ENCODE data around the gene MRPS16. TPM values are rescaled to one million over a fixed set of nuclear protein-coding genes. Genes with fewer than 3 reads are reported as not detected.

The MRPS16 gene
- total and polyA plus RNA-seq, 2 experiments from 2014 or later: 57.2 to 109 TPM

GRCh38 chr10:73206385-73206784 lies 46.1 kb downstream of the MRPS16 start:
- H3K79me2 ChIP-seq (ENCODE audit: insufficient read depth): no peaks in the 10 kb centered on the region
- 0 out of 2 replicates have a peak, but pooled peaks cover 4% of the 10 kb centered on the region for H3F3A ChIP-seq (ENCODE audit: insufficient read depth)
- H4K20me1 ChIP-seq (ENCODE audit: insufficient read depth): no peaks in the 10 kb centered on the region
- H3K4me2 ChIP-seq (ENCODE audit: unreplicated experiment): no peak overlapping the region
- no peaks in the 10 kb centered on the region for H3K27me3 ChIP-seq (replicated peaks; ENCODE audit: insufficient read depth)
- H3K9me2 ChIP-seq (ENCODE audit: insufficient read depth): no peaks in the 10 kb centered on the region
- peaks cover 8% of the 10 kb centered on the region; the same call in 1 of the 2 replicates for H3K4me1 ChIP-seq (ENCODE audit: insufficient read depth)
- H3K36me3 ChIP-seq (ENCODE audit: low read depth): peaks cover 8% of the 10 kb centered on the region; the same call in 1 of the 2 replicates
- in situ Hi-C loops (cut with MboI): no loop called here
- no peak overlapping the region for H3K4me3 ChIP-seq
- no peak for DNase-seq
- no peak overlapping the region for H3K9ac ChIP-seq
- no peak overlapping the region for H2AFZ ChIP-seq
- TF ChIP-seq EZH2 (IDR thresholded peaks at IDR 0.05; ENCODE audit: insufficient read depth, poor library complexity, severe bottlenecking) (no peak), EZH2phosphoT487 (IDR thresholded peaks at IDR 0.05; ENCODE audit: insufficient read depth, low read depth) (no peak)
- no peaks in the 10 kb centered on the region for H3K9me3 ChIP-seq (ENCODE audit: low read depth)
- no peak overlapping the region for H3K27ac ChIP-seq
- WGBS, 2 experiments (ENCODE audit: low coverage in 1 of 2, low lambda C conversion rate in 2 of 2, missing lambda C conversion rate in 2 of 2): 96 to 97% methylated on average over 5 of the region's 5 CpGs

- no peak overlapping the region for H3K4me3 ChIP-seq
- no peak overlapping the region for H2AFZ ChIP-seq
- H4K20me1 ChIP-seq (ENCODE audit: insufficient read depth): no peaks in the 10 kb centered on the region
- no peak for DNase-seq
- H3K27me3 ChIP-seq (replicated peaks; ENCODE audit: insufficient read depth): no peaks in the 10 kb centered on the region
- 0 out of 2 replicates have a peak, but pooled peaks cover 4% of the 10 kb centered on the region for H3F3A ChIP-seq (ENCODE audit: insufficient read depth)
- H3K4me1 ChIP-seq (ENCODE audit: insufficient read depth): peaks cover 8% of the 10 kb centered on the region; the same call in 1 of the 2 replicates
- no peak overlapping the region for H3K4me2 ChIP-seq (ENCODE audit: unreplicated experiment)
- no peak overlapping the region for H3K27ac ChIP-seq
- H3K36me3 ChIP-seq (ENCODE audit: low read depth): peaks cover 8% of the 10 kb centered on the region; the same call in 1 of the 2 replicates
- in situ Hi-C loops (cut with MboI): no loop called here
- no peaks in the 10 kb centered on the region for H3K9me2 ChIP-seq (ENCODE audit: insufficient read depth)
- no peaks in the 10 kb centered on the region for H3K79me2 ChIP-seq (ENCODE audit: insufficient read depth)
- no peaks in the 10 kb centered on the region for H3K9me3 ChIP-seq (ENCODE audit: low read depth)
- TF ChIP-seq EZH2phosphoT487 (IDR thresholded peaks at IDR 0.05; ENCODE audit: insufficient read depth, low read depth) (no peak), EZH2 (IDR thresholded peaks at IDR 0.05; ENCODE audit: insufficient read depth, poor library complexity, severe bottlenecking) (no peak)
- WGBS, 2 experiments (ENCODE audit: low coverage in 1 of 2, low lambda C conversion rate in 2 of 2, missing lambda C conversion rate in 2 of 2): 90 to 100% methylated on average over 1 of the region's 1 CpG
- no peak overlapping the region for H3K9ac ChIP-seq
These were observed 46.6 kb downstream of the MRPS16 start for GRCh38 chr10:73205890-73206289.

GRCh38 chr10:73205081-73205480 lies 47.4 kb downstream of the MRPS16 start:
- no peak for TF ChIP-seq EZH2phosphoT487 (IDR thresholded peaks at IDR 0.05; ENCODE audit: insufficient read depth, low read depth)
- TF ChIP-seq EZH2 (IDR thresholded peaks at IDR 0.05; ENCODE audit: insufficient read depth, poor library complexity, severe bottlenecking): no peak
- 91 to 96% methylated on average over 3 of the region's 3 CpGs for WGBS, 2 experiments (ENCODE audit: low coverage in 1 of 2, low lambda C conversion rate in 2 of 2, missing lambda C conversion rate in 2 of 2)
- no peak overlapping the region for H3K9ac ChIP-seq

More at GRCh38 chr10:73205081-73205480, 47.4 kb downstream of the MRPS16 start:
- peaks cover 7% of the 10 kb centered on the region; the same call in 1 of the 2 replicates for H3K4me1 ChIP-seq (ENCODE audit: insufficient read depth)
- H3K27ac ChIP-seq: no peak overlapping the region
- H3K9me3 ChIP-seq (ENCODE audit: low read depth): no peaks in the 10 kb centered on the region
- in situ Hi-C loops (cut with MboI): no loop called here
- H3F3A ChIP-seq (ENCODE audit: insufficient read depth): 0 out of 2 replicates have a peak, but pooled peaks cover 4% of the 10 kb centered on the region
- no peak overlapping the region for H3K4me2 ChIP-seq (ENCODE audit: unreplicated experiment)
- no peak for DNase-seq
- no peaks in the 10 kb centered on the region for H4K20me1 ChIP-seq (ENCODE audit: insufficient read depth)
- no peak overlapping the region for H3K4me3 ChIP-seq
- H3K27me3 ChIP-seq (replicated peaks; ENCODE audit: insufficient read depth): no peaks in the 10 kb centered on the region
- H3K36me3 ChIP-seq (ENCODE audit: low read depth): peaks cover 11% of the 10 kb centered on the region; the same call in 1 of the 2 replicates
- H3K9me2 ChIP-seq (ENCODE audit: insufficient read depth): no peaks in the 10 kb centered on the region
- H2AFZ ChIP-seq: no peak overlapping the region
- H3K79me2 ChIP-seq (ENCODE audit: insufficient read depth): no peaks in the 10 kb centered on the region

Small RNA genes within 50 kb of the gene (small RNA-seq; reads per million reads assigned to genes)
- gene RNU6-833P (ENCODE audit: low read depth, low replicate concordance): not detected

Other genes starting within 250 kb of the MRPS16 start
- gene P4HA1, start 155.8 kb downstream of the MRPS16 start, total RNA-seq (2014; rRNA removed; shearing (Covaris generic)): 387 and 419 TPM in 2 replicates
- 360 and 363 TPM in 2 replicates for gene P4HA1, start 155.8 kb downstream of the MRPS16 start, polyA plus RNA-seq (2016; fragmentation: Nextera tagmentation; extraction: Ambion mirVana)
- gene NUDT13, start 142.2 kb downstream of the MRPS16 start, total RNA-seq (2014; rRNA removed; shearing (Covaris generic)): 0.51 and 1.7 TPM in 2 replicates
- gene NUDT13, start 142.2 kb downstream of the MRPS16 start, polyA plus RNA-seq (2016; fragmentation: Nextera tagmentation; extraction: Ambion mirVana): 1.2 and 1.4 TPM in 2 replicates
- 20.2 and 21.3 TPM in 2 replicates for gene ECD, start 84.6 kb downstream of the MRPS16 start, total RNA-seq (2014; rRNA removed; shearing (Covaris generic))
- gene ECD, start 84.6 kb downstream of the MRPS16 start, polyA plus RNA-seq (2016; fragmentation: Nextera tagmentation; extraction: Ambion mirVana): 36.0 and 37.3 TPM in 2 replicates
- 23.3 and 26.7 TPM in 2 replicates for gene FAM149B1, start 84.5 kb downstream of the MRPS16 start, total RNA-seq (2014; rRNA removed; shearing (Covaris generic))
- 7.1 and 7.4 TPM in 2 replicates for gene FAM149B1, start 84.5 kb downstream of the MRPS16 start, polyA plus RNA-seq (2016; fragmentation: Nextera tagmentation; extraction: Ambion mirVana)
- 19.8 and 20.9 TPM in 2 replicates for gene DNAJC9, start 5.4 kb downstream of the MRPS16 start, total RNA-seq (2014; rRNA removed; shearing (Covaris generic))
- gene DNAJC9, start 5.4 kb downstream of the MRPS16 start, polyA plus RNA-seq (2016; fragmentation: Nextera tagmentation; extraction: Ambion mirVana): 20.7 and 21.1 TPM in 2 replicates
- gene CFAP70, start 106.2 kb upstream of the MRPS16 start, total RNA-seq (2014; rRNA removed; shearing (Covaris generic)): 0.38 and 0.43 TPM in 2 replicates
- 0.61 and 0.65 TPM in 2 replicates for gene CFAP70, start 106.2 kb upstream of the MRPS16 start, polyA plus RNA-seq (2016; fragmentation: Nextera tagmentation; extraction: Ambion mirVana)
- 118 and 152 TPM in 2 replicates for gene ANXA7, start 161.4 kb upstream of the MRPS16 start, total RNA-seq (2014; rRNA removed; shearing (Covaris generic))
- gene ANXA7, start 161.4 kb upstream of the MRPS16 start, polyA plus RNA-seq (2016; fragmentation: Nextera tagmentation; extraction: Ambion mirVana): 167 and 178 TPM in 2 replicates
- 1.0 and 1.5 TPM in 2 replicates for gene MSS51, start 180.9 kb upstream of the MRPS16 start, total RNA-seq (2014; rRNA removed; shearing (Covaris generic))
- gene MSS51, start 180.9 kb upstream of the MRPS16 start, polyA plus RNA-seq (2016; fragmentation: Nextera tagmentation; extraction: Ambion mirVana): 0.26 and 0.28 TPM in 2 replicates
- gene PPP3CB, start 243.4 kb upstream of the MRPS16 start, total RNA-seq (2014; rRNA removed; shearing (Covaris generic)): 29.5 and 37.6 TPM in 2 replicates
- gene PPP3CB, start 243.4 kb upstream of the MRPS16 start, polyA plus RNA-seq (2016; fragmentation: Nextera tagmentation; extraction: Ambion mirVana): 21.2 and 23.7 TPM in 2 replicates

All from GM23248 (cell line).